ENCODE measurements around the gene LRBA.

Gene LRBA

DNA sequence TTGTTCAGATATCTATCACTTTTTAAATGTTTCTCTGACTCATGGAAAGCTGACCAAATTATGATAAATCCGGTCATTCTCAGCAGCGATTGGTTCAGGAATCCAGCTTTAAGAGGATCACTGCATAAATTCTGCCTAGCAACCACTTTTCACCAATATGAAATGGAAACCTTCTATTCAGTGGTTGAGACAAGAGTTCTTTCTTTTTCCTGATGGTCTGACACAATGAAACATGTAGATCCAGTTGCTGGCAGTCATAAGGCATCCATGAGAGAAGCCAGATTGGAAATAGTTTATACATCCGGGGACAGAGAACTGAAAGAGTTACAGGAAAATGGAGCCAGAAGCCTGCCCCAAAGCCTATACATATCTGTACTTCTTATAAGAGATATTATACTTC, 406.0 kb downstream of the LRBA start:
- H3K4me3 ChIP-seq (ENCODE audit: low read length): no peak overlapping the region
- no peaks in the 10 kb centered on the region for H3K4me1 ChIP-seq (ENCODE audit: control insufficient read depth, insufficient read depth, low read length)
- no peaks in the 10 kb centered on the region for H3K9me3 ChIP-seq (ENCODE audit: control insufficient read depth, insufficient read depth, low read length)
- H3K27me3 ChIP-seq (ENCODE audit: control insufficient read depth, insufficient read depth, low read length): no peaks in the 10 kb centered on the region
- no CpG with 5 or more reads among the region's 3 CpGs for WGBS (ENCODE audit: insufficient coverage, insufficient read length)
- no peaks in the 10 kb centered on the region for H3K36me3 ChIP-seq (ENCODE audit: control insufficient read depth, insufficient read depth, low read length)
- no peak overlapping the region for H3K27ac ChIP-seq (ENCODE audit: low read length)
- DNase-seq (ENCODE audit: low read depth, low spot score): no peak

DNA sequence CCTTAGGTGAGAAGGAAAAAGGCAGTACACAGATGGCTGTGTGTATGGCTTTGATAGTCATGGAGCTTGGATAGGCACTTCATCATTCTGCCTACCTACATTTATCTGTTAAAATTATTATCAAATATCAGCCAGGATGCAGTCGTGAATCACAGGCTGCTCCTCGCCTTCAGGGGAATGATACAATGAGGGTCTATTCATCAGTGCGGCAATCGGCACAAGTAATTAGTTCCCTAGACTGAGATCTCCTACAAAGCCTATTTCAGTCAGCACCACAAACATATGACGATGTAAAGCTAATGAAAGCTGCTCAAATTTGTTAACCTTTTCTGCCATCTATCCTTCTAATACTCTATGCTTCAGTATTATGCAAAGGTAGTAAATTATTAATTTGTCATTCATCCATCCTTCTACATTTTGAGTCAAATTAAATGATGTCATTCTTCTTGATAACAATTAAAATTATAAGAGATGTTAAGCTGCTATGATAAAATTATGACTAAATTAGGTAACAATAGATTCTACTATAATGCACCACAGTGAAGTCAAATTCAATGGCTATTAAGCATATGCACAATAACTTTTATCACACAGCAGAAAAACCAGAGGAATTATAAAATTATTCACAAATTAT, 414.2 kb downstream of the LRBA start:
- DNase-seq (ENCODE audit: low read depth, low spot score): no peak
- no CpG with 5 or more reads among the region's 5 CpGs for WGBS (ENCODE audit: insufficient coverage, insufficient read length)
- no peaks in the 10 kb centered on the region for H3K4me1 ChIP-seq (ENCODE audit: control insufficient read depth, insufficient read depth, low read length)
- H3K27me3 ChIP-seq (ENCODE audit: control insufficient read depth, insufficient read depth, low read length): no peaks in the 10 kb centered on the region
- H3K36me3 ChIP-seq (ENCODE audit: control insufficient read depth, insufficient read depth, low read length): no peaks in the 10 kb centered on the region
- H3K9me3 ChIP-seq (ENCODE audit: control insufficient read depth, insufficient read depth, low read length): no peaks in the 10 kb centered on the region
- H3K4me3 ChIP-seq (ENCODE audit: low read length): no peak overlapping the region
- H3K27ac ChIP-seq (ENCODE audit: low read length): no peak overlapping the region

- no peaks in the 10 kb centered on the region for H3K4me1 ChIP-seq (ENCODE audit: control insufficient read depth, insufficient read depth, low read length)
- H3K9me3 ChIP-seq (ENCODE audit: control insufficient read depth, insufficient read depth, low read length): no peaks in the 10 kb centered on the region
- H3K27ac ChIP-seq (ENCODE audit: low read length): no peak overlapping the region
- DNase-seq (ENCODE audit: low read depth, low spot score): no peak
- no peaks in the 10 kb centered on the region for H3K27me3 ChIP-seq (ENCODE audit: control insufficient read depth, insufficient read depth, low read length)
- no CpG with 5 or more reads among the region's 1 CpG for WGBS (ENCODE audit: insufficient coverage, insufficient read length)
- no peak overlapping the region for H3K4me3 ChIP-seq (ENCODE audit: low read length)
- H3K36me3 ChIP-seq (ENCODE audit: control insufficient read depth, insufficient read depth, low read length): no peaks in the 10 kb centered on the region
Observed at GRCh38 chr4:150599547-150599946, 415.5 kb downstream of the LRBA start.

DNA sequence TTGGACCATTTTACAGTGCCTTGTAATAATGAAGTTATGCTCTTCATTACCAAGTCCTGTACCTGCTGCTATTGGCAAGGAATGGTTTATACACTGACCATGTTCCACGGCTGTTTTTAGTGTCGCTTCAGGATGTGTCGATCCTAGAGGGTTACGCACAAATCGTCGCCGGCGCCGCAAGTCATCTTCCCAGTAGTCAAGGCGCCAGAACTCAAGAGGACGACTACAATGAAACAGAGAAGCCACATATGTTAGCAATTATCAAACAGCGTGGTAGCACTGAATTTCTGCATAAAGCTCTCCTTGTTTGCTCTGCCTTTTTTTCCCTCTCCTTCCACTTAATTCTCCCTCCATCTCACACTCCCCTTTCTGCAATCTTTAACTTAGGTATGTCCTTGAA, 416.2 kb downstream of the LRBA start:
- H3K27ac ChIP-seq (ENCODE audit: low read length): no peak overlapping the region
- no peak overlapping the region for H3K4me3 ChIP-seq (ENCODE audit: low read length)
- no peak for DNase-seq (ENCODE audit: low read depth, low spot score)
- no peaks in the 10 kb centered on the region for H3K36me3 ChIP-seq (ENCODE audit: control insufficient read depth, insufficient read depth, low read length)
- no peaks in the 10 kb centered on the region for H3K9me3 ChIP-seq (ENCODE audit: control insufficient read depth, insufficient read depth, low read length)
- H3K4me1 ChIP-seq (ENCODE audit: control insufficient read depth, insufficient read depth, low read length): no peaks in the 10 kb centered on the region
- no CpG with 5 or more reads among the region's 12 CpGs for WGBS (ENCODE audit: insufficient coverage, insufficient read length)
- H3K27me3 ChIP-seq (ENCODE audit: control insufficient read depth, insufficient read depth, low read length): no peaks in the 10 kb centered on the region

DNA sequence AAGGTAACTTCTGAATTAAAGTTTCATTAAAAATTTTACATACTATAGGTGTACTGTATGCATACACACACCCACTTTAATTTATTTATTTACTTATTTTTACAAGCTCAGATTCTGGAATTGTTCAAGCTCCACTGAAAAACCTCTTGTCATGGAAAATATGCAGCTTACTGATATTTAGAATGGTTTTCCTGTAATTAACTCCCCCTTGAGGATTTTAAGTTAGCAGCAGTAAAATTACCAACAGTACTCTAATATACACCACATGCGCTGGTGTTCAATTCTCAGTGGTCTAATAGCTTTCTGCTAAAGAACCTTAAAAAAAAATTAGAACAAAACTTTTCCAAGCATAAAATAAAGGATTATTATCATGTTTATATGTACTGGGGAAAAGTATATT, 421.1 kb downstream of the LRBA start:
- no peaks in the 10 kb centered on the region for H3K36me3 ChIP-seq (ENCODE audit: control insufficient read depth, insufficient read depth, low read length)
- no peaks in the 10 kb centered on the region for H3K9me3 ChIP-seq (ENCODE audit: control insufficient read depth, insufficient read depth, low read length)
- H3K27ac ChIP-seq (ENCODE audit: low read length): no peak overlapping the region
- peaks cover 2% of the 10 kb centered on the region; the same call in 1 of the 2 replicates for H3K4me1 ChIP-seq (ENCODE audit: control insufficient read depth, insufficient read depth, low read length)
- no peaks in the 10 kb centered on the region for H3K27me3 ChIP-seq (ENCODE audit: control insufficient read depth, insufficient read depth, low read length)
- no CpG with 5 or more reads among the region's 1 CpG for WGBS (ENCODE audit: insufficient coverage, insufficient read length)
- DNase-seq (ENCODE audit: low read depth, low spot score): no peak
- H3K4me3 ChIP-seq (ENCODE audit: low read length): no peak overlapping the region

DNA sequence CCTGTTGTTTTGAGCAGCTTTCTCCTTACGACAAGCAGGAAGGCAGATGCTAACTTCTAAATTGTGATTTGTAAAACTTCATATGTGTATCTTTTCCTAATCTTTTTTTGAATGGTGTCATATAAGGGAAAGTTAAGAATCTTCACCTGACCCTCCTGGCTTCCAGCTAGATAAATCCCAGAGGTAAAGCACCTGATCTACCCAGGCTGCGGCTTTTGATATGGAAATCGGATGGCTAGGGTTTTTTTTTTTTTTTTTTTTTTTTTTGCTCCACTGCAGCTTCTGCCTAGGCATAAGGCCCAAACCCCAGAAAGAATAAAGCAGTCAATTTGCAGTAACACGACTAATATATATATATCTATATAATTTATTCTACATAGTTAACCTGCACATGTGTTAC, 423.2 kb downstream of the LRBA start:
- no peaks in the 10 kb centered on the region for H3K9me3 ChIP-seq (ENCODE audit: control insufficient read depth, insufficient read depth, low read length)
- H3K4me3 ChIP-seq (ENCODE audit: low read length): no peak overlapping the region
- no peak for DNase-seq (ENCODE audit: low read depth, low spot score)
- H3K27me3 ChIP-seq (ENCODE audit: control insufficient read depth, insufficient read depth, low read length): no peaks in the 10 kb centered on the region
- WGBS (ENCODE audit: insufficient coverage, insufficient read length): no CpG with 5 or more reads among the region's 4 CpGs
- H3K4me1 ChIP-seq (ENCODE audit: control insufficient read depth, insufficient read depth, low read length): peaks cover 2% of the 10 kb centered on the region; the same call in 1 of the 2 replicates
- H3K36me3 ChIP-seq (ENCODE audit: control insufficient read depth, insufficient read depth, low read length): no peaks in the 10 kb centered on the region
- H3K27ac ChIP-seq (ENCODE audit: low read length): no peak overlapping the region

DNA sequence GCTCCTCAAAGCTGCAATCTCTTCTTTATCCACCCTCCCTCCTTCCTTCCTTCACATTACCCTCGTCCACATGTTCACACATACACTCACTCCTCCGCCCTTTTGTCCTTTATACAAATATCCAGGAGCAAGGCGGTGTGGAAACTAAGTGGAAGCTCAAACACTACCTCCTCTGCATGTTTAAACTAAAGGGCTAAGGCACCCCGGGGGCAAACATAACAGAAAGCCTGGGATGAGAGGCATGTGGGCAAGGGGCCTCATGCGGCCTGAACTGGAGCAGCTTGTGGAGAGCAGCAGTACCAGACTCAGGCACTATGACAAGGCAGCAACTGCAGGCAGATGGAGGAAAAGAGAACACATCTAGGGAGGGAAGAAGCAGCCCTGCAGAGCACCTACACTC, 423.7 kb downstream of the LRBA start:
- no peak for DNase-seq (ENCODE audit: low read depth, low spot score)
- Histone ChIP-seq H3K36me3 (ENCODE audit: control insufficient read depth, insufficient read depth, low read length) (no peaks in the 10 kb centered on the region), H3K27ac (ENCODE audit: low read length) (no peak overlapping the region), H3K4me3 (ENCODE audit: low read length) (no peak overlapping the region), H3K27me3 (ENCODE audit: control insufficient read depth, insufficient read depth, low read length) (no peaks in the 10 kb centered on the region), H3K9me3 (ENCODE audit: control insufficient read depth, insufficient read depth, low read length) (no peaks in the 10 kb centered on the region), H3K4me1 (ENCODE audit: control insufficient read depth, insufficient read depth, low read length) (peaks cover 2% of the 10 kb centered on the region; the same call in 1 of the 2 replicates)
- WGBS (ENCODE audit: insufficient coverage, insufficient read length): 100% methylated on average over 2 of the region's 5 CpGs

GRCh38 chr4:150590631-150591030, 424.5 kb downstream of the LRBA start:
- WGBS (ENCODE audit: insufficient coverage, insufficient read length): no CpG with 5 or more reads among the region's 5 CpGs
- H3K4me3 ChIP-seq (ENCODE audit: low read length): no peak overlapping the region
- no peaks in the 10 kb centered on the region for H3K27me3 ChIP-seq (ENCODE audit: control insufficient read depth, insufficient read depth, low read length)
- no peaks in the 10 kb centered on the region for H3K9me3 ChIP-seq (ENCODE audit: control insufficient read depth, insufficient read depth, low read length)
- no peak overlapping the region for H3K27ac ChIP-seq (ENCODE audit: low read length)
- H3K4me1 ChIP-seq (ENCODE audit: control insufficient read depth, insufficient read depth, low read length): peaks cover 2% of the 10 kb centered on the region; the same call in 1 of the 2 replicates
- H3K36me3 ChIP-seq (ENCODE audit: control insufficient read depth, insufficient read depth, low read length): no peaks in the 10 kb centered on the region
- DNase-seq (ENCODE audit: low read depth, low spot score): no peak

DNA sequence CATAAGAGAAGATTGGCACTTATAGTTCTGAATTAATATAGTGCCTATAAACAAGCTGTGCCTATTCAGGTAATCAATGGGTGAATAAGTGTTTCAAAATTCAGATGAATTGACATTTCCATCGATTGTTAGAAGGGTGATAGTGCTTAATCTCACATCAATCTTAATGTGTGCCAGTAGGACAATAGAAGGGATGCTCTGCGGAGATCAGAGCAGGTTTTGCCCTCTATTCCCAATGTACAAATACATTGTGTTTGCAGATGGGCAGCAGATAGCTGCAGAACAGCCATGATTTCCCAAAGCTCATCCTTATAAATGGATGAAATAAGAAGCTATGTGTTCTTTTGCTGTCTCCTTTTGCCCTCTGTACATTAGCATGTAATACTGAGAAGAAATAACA, 425.9 kb downstream of the LRBA start:
- DNase-seq (ENCODE audit: low read depth, low spot score): no peak
- Histone ChIP-seq H3K9me3 (ENCODE audit: control insufficient read depth, insufficient read depth, low read length) (no peaks in the 10 kb centered on the region), H3K36me3 (ENCODE audit: control insufficient read depth, insufficient read depth, low read length) (no peaks in the 10 kb centered on the region), H3K4me3 (ENCODE audit: low read length) (no peak overlapping the region), H3K27ac (ENCODE audit: low read length) (no peak overlapping the region), H3K27me3 (ENCODE audit: control insufficient read depth, insufficient read depth, low read length) (no peaks in the 10 kb centered on the region), H3K4me1 (ENCODE audit: control insufficient read depth, insufficient read depth, low read length) (peaks cover 2% of the 10 kb centered on the region; the same call in 1 of the 2 replicates)
- WGBS (ENCODE audit: insufficient coverage, insufficient read length): no CpG with 5 or more reads among the region's 2 CpGs

DNA sequence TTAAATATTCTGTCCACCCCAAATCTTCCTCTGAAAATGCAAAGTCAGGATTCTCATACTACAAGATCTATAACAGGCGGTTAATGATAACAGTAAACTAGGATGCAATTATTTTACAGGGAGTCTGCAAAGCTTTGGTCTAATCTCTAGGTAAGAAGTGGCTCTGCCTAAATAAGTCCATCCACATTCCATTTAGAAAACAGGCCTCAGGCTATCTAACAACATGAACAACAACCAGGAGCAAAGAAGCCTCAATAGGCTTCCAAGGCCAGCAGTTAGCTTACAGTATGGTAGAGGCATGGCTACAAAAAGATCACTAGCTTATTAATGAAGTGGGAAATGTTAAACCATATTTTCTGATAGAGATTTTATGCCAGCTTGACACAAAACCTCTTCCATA, 426.8 kb downstream of the LRBA start:
- Histone ChIP-seq H3K4me3 (ENCODE audit: low read length) (no peak overlapping the region), H3K4me1 (ENCODE audit: control insufficient read depth, insufficient read depth, low read length) (peaks cover 2% of the 10 kb centered on the region; the same call in 1 of the 2 replicates), H3K36me3 (ENCODE audit: control insufficient read depth, insufficient read depth, low read length) (no peaks in the 10 kb centered on the region), H3K27me3 (ENCODE audit: control insufficient read depth, insufficient read depth, low read length) (peaks cover 4% of the 10 kb centered on the region; the same call in 1 of the 2 replicates), H3K27ac (ENCODE audit: low read length) (no peak overlapping the region), H3K9me3 (ENCODE audit: control insufficient read depth, insufficient read depth, low read length) (no peaks in the 10 kb centered on the region)
- DNase-seq (ENCODE audit: low read depth, low spot score): no peak
- WGBS (ENCODE audit: insufficient coverage, insufficient read length): no CpG with 5 or more reads among the region's 1 CpG

- no peak overlapping the region for H3K27ac ChIP-seq (ENCODE audit: low read length)
- H3K4me3 ChIP-seq (ENCODE audit: low read length): no peak overlapping the region
- no peaks in the 10 kb centered on the region for H3K36me3 ChIP-seq (ENCODE audit: control insufficient read depth, insufficient read depth, low read length)
- no peak for DNase-seq (ENCODE audit: low read depth, low spot score)
- peaks cover 11% of the 10 kb centered on the region for H3K27me3 ChIP-seq (ENCODE audit: control insufficient read depth, insufficient read depth, low read length)
- H3K4me1 ChIP-seq (ENCODE audit: control insufficient read depth, insufficient read depth, low read length): peaks cover 1% of the 10 kb centered on the region; the same call in 1 of the 2 replicates
- H3K9me3 ChIP-seq (ENCODE audit: control insufficient read depth, insufficient read depth, low read length): no peaks in the 10 kb centered on the region
Observed at GRCh38 chr4:150586162-150586810, 428.8 kb downstream of the LRBA start.
